Spleen (tissue), 7 donors: Measurements from ENCODE around the gene IQCF6.
"Not testable (repeated sequence)": the region's sequence is repeated elsewhere in the genome, so short reads cannot be mapped to it uniquely, and the experiment has no call there.

Experiments used
- POLR2A ChIP-seq, 3 donors: fragments of 450-650 bp; IDR thresholded peaks; one replicate each; pipeline ENCODE4 v1.5.1; 2017; ENCODE audit warnings: antibody characterized with exemption in 3 of 3, mild to moderate bottlenecking in 1 of 3
- TF ChIP-seq, protein P1 (sequence below), 11 experiments: fragments of 200-600 bp in 7 of 11; fragments of 450-650 bp in 4 of 11; sonication (generic) in 4 of 11; IDR thresholded peaks in 8 of 11; conservative IDR thresholded peaks in 3 of 11; 1 replicate in 7 of 11; 2 replicates in 4 of 11; pipeline versions ENCODE4 v1.4.0 to v1.8.0; 2016 to 2021; ENCODE audit warnings: antibody characterized with exemption in 11 of 11, inconsistent platforms in 4 of 11, mild to moderate bottlenecking in 1 of 11
- donor health status: DM: no; HTN: no; CAD: no; lungs with moderate emphysema.
- donor health status: DM: no; HTN: no; CAD: no.
- donor health status: DM: no; HTN: no; CAD: no.

DNA sequence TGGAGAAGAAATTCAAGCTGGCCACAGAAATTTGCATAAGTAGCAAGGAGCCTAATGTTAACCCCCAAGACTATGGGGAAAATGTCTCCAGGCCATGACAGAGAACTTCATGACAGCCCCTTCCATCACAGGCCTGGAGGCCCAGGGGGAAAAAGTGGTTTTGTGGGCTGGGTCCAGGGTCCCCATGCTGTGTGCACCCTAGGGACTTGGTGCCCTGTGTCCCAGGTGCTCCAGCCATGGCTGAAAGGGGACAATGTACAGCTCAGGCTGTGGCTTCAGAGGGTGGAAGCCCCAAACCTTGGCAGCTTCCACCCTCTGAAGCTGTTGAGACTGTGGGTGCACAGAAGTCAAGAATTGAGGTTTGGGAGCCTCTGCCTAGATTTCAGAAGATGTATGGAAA, 8.5 kb upstream of the IQCF6 start:
- TF ChIP-seq, protein P1, sequence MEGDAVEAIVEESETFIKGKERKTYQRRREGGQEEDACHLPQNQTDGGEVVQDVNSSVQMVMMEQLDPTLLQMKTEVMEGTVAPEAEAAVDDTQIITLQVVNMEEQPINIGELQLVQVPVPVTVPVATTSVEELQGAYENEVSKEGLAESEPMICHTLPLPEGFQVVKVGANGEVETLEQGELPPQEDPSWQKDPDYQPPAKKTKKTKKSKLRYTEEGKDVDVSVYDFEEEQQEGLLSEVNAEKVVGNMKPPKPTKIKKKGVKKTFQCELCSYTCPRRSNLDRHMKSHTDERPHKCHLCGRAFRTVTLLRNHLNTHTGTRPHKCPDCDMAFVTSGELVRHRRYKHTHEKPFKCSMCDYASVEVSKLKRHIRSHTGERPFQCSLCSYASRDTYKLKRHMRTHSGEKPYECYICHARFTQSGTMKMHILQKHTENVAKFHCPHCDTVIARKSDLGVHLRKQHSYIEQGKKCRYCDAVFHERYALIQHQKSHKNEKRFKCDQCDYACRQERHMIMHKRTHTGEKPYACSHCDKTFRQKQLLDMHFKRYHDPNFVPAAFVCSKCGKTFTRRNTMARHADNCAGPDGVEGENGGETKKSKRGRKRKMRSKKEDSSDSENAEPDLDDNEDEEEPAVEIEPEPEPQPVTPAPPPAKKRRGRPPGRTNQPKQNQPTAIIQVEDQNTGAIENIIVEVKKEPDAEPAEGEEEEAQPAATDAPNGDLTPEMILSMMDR (IDR thresholded peaks at IDR 0.05 in 8 of 11, conservative IDR thresholded peaks at IDR 0.05 in 3 of 11): not testable (repeated sequence)
- not testable (repeated sequence) for TF ChIP-seq POLR2A (IDR thresholded peaks at IDR 0.05)
